HuH-7.5 (cell line): Measurements from ENCODE around the gene SPATA1.

ENCODE experiments used
- DNase-seq: peaks from one replicate; pipeline ENCODE4 v3.0.0; 2011; ENCODE audit warnings: low spot score

The SPATA1 gene

DNA sequence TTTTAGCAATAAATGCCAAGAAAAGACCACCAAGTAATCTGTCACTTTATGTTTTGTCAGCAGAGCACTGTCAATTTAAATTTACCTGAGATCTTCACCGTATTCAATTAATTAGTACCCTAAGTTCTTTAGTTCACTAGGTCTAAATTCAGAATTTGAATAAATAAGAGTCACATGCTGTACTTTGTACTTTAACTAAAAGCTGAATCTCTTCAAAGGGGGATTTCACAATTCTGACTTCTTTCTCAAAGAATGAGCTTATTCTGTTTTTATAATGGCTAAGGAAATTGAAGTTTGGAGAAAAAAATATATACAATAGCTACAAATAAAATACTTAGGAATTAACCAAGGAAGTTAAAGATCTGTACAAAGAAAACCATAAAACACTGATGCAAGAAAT, 2.3 kb downstream of the SPATA1 start:
- no peak for DNase-seq

DNA sequence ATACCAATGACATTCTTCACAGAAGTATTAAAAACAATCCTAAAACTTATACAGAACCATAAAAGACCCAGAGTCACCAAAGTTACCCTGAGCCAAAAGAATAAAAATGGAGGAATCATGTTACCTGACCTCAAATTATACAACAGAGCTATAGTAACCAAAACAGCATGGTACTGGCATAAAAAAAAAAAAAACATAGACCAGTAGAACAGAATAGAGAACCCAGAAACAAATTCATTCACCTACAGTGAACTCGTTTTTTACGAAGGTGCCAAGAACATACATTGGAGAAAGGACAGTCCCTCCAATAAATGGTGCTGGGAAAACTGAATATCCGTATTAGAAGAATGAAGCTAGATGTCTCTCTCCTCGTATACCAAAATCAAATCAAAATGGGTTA, 2.8 kb downstream of the SPATA1 start:
- DNase-seq, result no peak

GRCh38 chr1:84510165-84510564, 4.0 kb downstream of the SPATA1 start:
- no peak for DNase-seq

DNA sequence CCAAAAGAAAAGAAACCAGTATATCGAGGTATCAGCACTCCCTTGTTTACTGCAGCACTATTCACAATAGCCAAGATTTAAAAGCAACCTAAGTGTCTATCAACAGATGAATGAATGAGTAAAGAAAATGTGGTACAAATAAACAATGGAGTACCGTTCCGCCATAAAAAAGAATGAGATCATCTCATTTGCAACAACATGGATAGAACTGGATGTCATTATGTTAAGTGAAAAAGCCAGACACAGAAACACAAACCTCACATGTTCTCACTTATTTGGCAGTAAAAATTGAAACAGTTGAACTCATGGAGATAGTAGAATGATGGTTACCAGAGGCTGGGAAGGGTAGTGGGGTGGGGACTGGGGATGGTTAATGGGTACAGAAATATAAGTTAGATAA, 4.5 kb downstream of the SPATA1 start:
- no peak for DNase-seq

- no peak for DNase-seq
These were observed 18.4 kb downstream of the SPATA1 start for GRCh38 chr1:84524590-84524989.

DNA sequence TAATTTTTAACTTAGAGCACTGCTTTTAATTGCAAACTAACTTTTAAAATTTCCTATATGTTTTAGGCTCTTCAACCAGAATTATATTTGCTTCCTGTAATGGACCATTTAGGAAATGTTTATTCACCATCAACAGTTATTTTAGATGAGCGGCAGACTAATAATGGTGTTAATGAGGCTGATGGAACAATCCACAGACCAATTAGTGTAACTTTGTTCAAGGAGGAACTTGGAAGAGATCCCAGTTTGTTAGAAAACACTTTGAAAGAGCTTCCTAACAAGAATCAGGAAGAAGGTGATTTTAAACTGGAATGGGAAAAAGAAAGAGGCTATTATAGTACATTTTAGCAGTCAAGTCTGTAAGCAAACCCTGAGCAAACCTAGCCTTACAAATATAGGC, 19.6 kb downstream of the SPATA1 start:
- no peak for DNase-seq

GRCh38 chr1:84538599-84538998, 32.4 kb downstream of the SPATA1 start:
- DNase-seq, result no peak

DNA sequence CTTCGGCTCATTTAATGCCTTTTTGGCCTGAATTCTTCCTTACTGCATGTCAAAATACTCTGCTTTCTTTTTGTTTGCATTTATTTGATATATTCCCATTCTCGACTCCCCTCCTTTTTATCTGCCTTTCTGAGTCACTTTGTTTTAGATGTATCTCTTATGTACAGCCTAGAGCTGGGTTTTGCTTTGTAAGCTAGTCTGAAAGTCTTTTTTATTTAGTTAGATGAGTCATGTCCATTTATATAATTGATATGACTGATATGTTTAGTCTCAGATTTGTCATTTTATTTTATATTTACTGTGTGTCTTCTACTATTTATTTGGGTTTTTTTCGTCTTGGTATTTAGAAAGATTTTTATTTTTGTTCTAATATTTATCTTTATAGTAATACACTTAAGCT, 33.8 kb downstream of the SPATA1 start:
- DNase-seq, result no peak

DNA sequence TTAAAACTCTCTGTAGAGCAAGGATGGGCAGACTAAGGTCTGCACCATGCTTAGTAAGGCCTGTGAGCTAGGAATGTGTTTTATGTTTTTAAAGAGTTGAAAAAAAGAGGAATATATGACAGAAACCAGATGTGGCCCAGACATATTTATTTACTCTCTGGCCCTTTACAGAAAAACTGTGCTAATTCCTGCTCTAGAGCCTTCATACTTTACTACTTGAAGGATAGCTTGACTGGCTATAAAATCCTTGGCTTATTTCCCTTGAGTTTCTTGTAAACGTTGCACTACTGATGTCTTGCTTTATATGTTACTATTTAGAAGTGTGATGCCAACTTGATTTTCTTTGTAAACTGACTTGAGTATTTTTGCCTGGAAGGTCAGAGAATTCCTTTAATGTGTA, 34.6 kb downstream of the SPATA1 start:
- no peak for DNase-seq

DNA sequence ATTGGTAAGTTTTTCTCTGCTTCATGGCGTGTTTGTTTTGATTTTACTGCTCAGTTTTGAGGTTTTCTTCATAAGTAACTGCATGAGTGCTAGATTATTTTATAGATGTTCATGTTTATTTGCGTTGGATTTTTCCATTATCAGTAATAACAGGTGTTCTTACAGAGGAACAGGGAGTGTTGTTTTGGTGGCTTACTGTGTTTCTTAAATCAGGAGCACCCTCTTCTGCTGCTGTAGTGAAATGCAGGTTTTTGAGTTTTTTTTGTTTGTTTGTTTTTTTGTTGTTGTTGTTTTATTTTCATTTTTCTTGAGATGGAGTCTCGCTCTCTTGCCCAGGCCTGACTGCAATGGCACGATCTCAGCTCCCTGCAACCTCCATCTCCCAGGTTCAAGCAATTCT, 35.5 kb downstream of the SPATA1 start:
- no peak for DNase-seq

GRCh38 chr1:84550826-84551225, 44.6 kb downstream of the SPATA1 start:
- DNase-seq, result no peak

- no peak for DNase-seq
These were observed 63.0 kb downstream of the SPATA1 start for GRCh38 chr1:84569216-84569615.

DNA sequence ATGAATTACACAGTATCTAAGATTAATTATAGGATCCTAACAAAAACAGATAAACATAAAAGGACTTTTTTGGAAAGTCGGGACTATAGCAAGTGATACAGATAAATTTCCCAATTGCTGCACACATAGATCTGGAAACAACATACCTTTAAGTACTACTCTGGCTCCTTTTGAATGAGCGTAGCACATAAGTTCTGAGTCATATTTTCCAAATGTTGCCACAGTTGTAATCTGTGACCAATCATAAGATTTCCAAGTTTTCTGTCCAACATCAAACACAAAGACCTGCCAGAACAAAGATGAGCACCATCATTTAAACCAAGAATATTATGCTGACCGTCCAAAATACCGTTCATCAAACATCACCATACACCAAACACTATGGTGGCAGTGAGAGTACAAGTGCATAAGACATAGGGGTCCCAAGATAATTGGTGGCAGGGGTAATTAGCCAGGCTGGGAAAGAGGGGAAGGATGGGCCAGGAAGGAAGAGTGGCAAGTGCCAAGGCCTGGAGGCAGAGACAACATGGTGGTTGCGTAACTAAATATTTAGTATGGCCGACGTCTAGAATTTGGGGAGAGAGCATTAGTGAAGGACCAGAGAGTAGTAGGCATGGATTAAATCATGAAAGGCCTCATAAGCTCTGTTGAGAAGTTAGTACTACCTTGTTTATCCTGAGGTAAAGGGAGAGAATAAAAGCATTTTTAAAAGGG, 64.4 kb downstream of the SPATA1 start:
- no peak for DNase-seq

GRCh38 chr1:84571150-84571535, 65.0 kb downstream of the SPATA1 start:
- DNase-seq, result no peak

GRCh38 chr1:84573481-84573966, 67.3 kb downstream of the SPATA1 start:
- DNase-seq, result no peak

GRCh38 chr1:84573967-84574842, 68.0 kb downstream of the SPATA1 start, which contains the start of gene CTBS:
Gene CTBS (minus strand): TSS chr1:84574440. CDS start chr1:84574415, 25 bp downstream.
- DNase-seq, result peak; percentile 69

GRCh38 chr1:84574936-84575335, 68.8 kb downstream of the SPATA1 start:
- DNase-seq, result no peak

GRCh38 chr1:84581648-84582047, 75.5 kb downstream of the SPATA1 start:
- no peak for DNase-seq

DNA sequence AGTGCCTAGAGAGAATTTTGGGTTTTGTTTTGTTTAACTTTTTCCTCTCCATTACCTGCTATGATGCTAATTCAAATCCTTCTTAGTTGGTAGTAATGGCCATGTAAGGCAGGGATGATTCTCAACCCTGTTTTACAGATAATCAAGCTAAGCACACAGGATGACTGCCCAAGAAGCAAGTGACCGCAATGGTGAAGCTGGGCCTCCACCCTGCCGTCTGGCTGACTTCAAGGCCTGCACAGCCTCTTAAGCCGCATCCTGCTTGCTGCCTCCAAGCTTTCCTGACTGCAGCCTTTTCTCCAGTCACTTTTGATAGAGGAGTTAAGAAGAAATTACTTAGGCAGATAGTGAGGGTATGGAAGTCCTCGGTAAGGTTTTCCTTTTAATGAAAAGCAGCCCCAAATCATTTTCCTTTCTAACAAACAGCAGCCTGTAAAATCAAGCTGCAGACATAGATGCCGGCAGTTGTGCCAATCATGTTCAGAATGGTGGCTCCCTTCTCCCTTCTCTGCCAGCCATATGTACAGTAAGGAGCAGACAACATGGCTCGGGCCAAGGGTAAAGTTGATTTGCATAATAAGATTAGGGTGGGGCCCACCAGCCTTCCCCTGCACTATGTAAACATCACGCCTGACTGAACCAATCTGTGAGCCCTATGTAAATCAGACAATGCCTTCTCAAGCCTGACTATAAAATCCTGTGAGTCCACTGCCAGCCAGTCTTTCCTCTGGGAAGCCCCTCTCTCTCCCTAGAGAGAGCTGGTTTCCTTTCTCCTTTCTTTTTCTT, 76.8 kb downstream of the SPATA1 start:
- DNase-seq, result no peak

DNA sequence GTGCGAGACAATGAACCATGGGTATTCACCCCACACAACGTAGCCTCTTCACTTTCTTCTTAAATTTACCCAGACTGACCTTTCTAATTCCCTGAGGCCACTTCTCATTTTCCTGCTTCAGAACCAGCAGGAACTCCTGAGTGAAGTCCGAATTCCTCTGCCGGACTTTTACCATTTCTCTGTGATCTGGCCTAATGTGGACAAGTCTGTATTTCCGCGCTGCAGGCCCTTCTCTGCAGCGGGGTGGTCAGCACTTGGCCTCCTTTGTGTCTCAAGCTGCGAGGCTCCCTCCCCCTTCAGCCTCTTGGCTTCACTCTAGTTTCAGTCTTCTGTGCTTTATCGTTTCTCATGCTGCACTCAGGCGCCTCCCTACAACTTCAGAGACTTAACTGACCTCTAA, 77.5 kb downstream of the SPATA1 start:
- DNase-seq, result no peak

DNA sequence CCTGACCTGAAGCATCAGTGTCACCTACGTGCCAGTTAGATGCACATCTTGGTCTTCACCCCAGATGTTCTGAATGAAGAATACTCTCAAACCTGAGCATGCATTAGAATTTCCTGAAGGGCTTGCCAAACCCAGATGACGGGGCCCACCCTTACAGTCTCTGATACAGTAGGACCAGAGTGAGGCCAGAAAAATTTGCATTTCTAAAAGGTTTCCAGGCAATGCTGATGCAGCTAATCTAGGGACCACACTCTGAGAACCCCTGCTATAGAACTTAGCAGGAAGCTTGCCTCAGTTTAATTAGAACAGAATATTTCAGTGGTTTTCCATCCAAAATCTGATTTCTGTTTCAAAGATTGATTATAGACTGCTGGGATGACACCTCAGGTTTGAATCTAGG, 77.9 kb downstream of the SPATA1 start:
- no peak for DNase-seq

DNA sequence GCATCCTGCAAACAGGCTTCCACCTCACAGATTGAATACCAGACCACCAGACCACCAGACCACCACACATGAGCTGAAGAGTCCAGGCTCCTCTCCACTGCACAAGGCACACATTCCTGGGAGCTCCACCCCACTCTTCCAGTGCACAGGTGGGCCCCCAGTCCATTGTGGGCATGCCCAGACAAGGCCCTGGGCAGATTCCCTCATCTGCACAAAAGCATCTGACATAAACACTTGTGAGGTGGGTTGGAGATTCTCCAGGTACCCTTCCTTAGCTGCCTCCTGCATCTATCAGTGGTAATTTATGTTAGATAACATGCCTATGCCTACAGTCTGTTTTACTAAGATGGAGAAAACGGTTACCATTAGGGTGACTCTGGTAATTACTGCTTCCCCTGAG, 79.6 kb downstream of the SPATA1 start:
- DNase-seq, result no peak

GRCh38 chr1:84587099-84587498, 80.9 kb downstream of the SPATA1 start:
- DNase-seq, result no peak
